Kidney (tissue), 14 donors: ENCODE measurements around the gene WDR72. TPM values are rescaled to one million over a fixed set of nuclear protein-coding genes. Genes with fewer than 3 reads are reported as not detected.

Experiments
- DNase-seq, 5 donors: peaks; one replicate each; pipeline ENCODE4 v3.0.0-alpha.2; 2013 to 2020
- FAIRE-seq: peaks from 2 replicates; lab custom pipeline; 2012; peaks lifted over from hg19 to GRCh38; lab: Jason Lieb, UNC
- H3K27ac ChIP-seq, 2 donors: one replicate each; pipeline ENCODE4 v1.7.0; 2013; ENCODE audit warnings: low read depth in 2 of 2, low read length in 2 of 2, inconsistent platforms in 1 of 2
- H3K27me3 ChIP-seq: one replicate; pipeline ENCODE4 v1.7.1; 2013; ENCODE audit warnings: low read length, inconsistent platforms; ENCODE audit not compliant: control insufficient read depth, insufficient read depth
- H3K36me3 ChIP-seq, 3 donors: one replicate each; pipeline versions ENCODE4 v1.7.0 to v1.7.1; 2013; ENCODE audit warnings: low read length in 3 of 3, control low read depth in 1 of 3, inconsistent platforms in 1 of 3; ENCODE audit not compliant: insufficient read depth in 3 of 3, control insufficient read depth in 2 of 3
- H3K4me1 ChIP-seq, 3 donors: one replicate each; pipeline versions ENCODE4 v1.7.0 to v1.7.1; 2013; ENCODE audit warnings: low read length in 3 of 3, inconsistent platforms in 1 of 3, low read depth in 1 of 3; ENCODE audit not compliant: control insufficient read depth in 2 of 3, insufficient read depth in 2 of 3
- H3K4me3 ChIP-seq, 3 donors: one replicate each; pipeline versions ENCODE4 v1.7.0 to v1.8.1; 2013; ENCODE audit warnings: low read length in 3 of 3, control low read depth in 1 of 3, inconsistent platforms in 1 of 3
- H3K9ac ChIP-seq, 3 donors: one replicate each; pipeline versions ENCODE4 v1.7.0 to v1.7.1; 2013; ENCODE audit warnings: low read length in 3 of 3, control low read depth in 1 of 3, inconsistent platforms in 1 of 3
- H3K9me3 ChIP-seq, 3 donors: one replicate each; pipeline versions ENCODE4 v1.7.0 to v1.7.1; 2013; ENCODE audit warnings: low read length in 3 of 3, control low read depth in 1 of 3, inconsistent platforms in 1 of 3; ENCODE audit not compliant: control insufficient read depth in 2 of 3, insufficient read depth in 1 of 3
- CTCF ChIP-seq: IDR thresholded peaks from 3 replicates; pipeline ENCODE4 v1.5.1; 2012; ENCODE audit warnings: mild to moderate bottlenecking, moderate library complexity, borderline replicate concordance; ENCODE audit not compliant: insufficient read depth; ENCODE audit errors: extremely low read depth
- intact Hi-C: fragments of 100-400 bp; cut with DNase I; formaldehyde crosslinking; loops from one replicate; pipeline ENCODE4 v1.11.1; 2022
- polyA plus RNA-seq: library from polyadenylated mRNA; stranded (reverse); fragments of 350-450 nt; fragmentation: Illumina TruSeq; extraction: RNeasy Lipid Tissue Mini Kit (QIAGEN cat#74804); gene quantifications from one replicate; pipeline ENCODE4 v1.2.3, GENCODE V29; 2014; ENCODE audit warnings: low read depth, low replicate concordance; ENCODE audit not compliant: insufficient read depth
- total RNA-seq: library from RNA; stranded (reverse); fragmentation: NEBNext Ultra II Directional; extraction: Animal tissue kit (Norgen Biotek cat#: 25700); gene quantifications from one replicate; pipeline ENCODE4 v1.2.1, GENCODE V29; 2021
- donor health status: control.
- donor health status: control.
- donor health status: control.
- donor health status: control.
- donor health status: control.
- donor health status: DM: yes; HTN: yes; CAD: no.
- donor health status: Normal renal cell carcinoma (clear cell type).

Gene WDR72
- total and polyA plus RNA-seq, 2 donors from 2014 or later, result 55.7 to 60.0 TPM

GRCh38 chr15:53589520-53590057 is 169.9 kb downstream of the WDR72 start:
- Histone ChIP-seq H3K9ac (no peak overlapping the region), H3K4me3 (no peak overlapping the region)
- no peak for DNase-seq

GRCh38 chr15:53588773-53589172 is 170.7 kb downstream of the WDR72 start:
- intact Hi-C loops, result no loop called here
- FAIRE-seq (no peak), DNase-seq (peak in 1 of 5 donors; percentile 9)
- Histone ChIP-seq H3K27ac (no peak overlapping the region), H3K36me3 (peaks cover 0 to 13% (median 6%) of the 10 kb centered on the region in 3 donors), H3K9me3 (no peaks in the 10 kb centered on the region), H3K4me3 (no peak overlapping the region), H3K9ac (no peak overlapping the region), H3K4me1 (peaks cover 0 to 6% (median 2%) of the 10 kb centered on the region in 3 donors), H3K27me3 (no peaks in the 10 kb centered on the region)
- no peak for TF ChIP-seq CTCF

More at GRCh38 chr15:53589520-53590057, 169.9 kb downstream of the WDR72 start:
- Histone ChIP-seq H3K4me1 (peaks cover 0 to 6% (median 2%) of the 10 kb centered on the region in 3 donors), H3K27me3 (no peaks in the 10 kb centered on the region), H3K9me3 (no peaks in the 10 kb centered on the region), H3K36me3 (peaks cover 0 to 13% (median 6%) of the 10 kb centered on the region in 3 donors), H3K27ac (no peak overlapping the region)
- TF ChIP-seq CTCF, result no peak
- intact Hi-C loops, result no loop called here
- no peak for FAIRE-seq

- peaks cover 0 to 9% (median 3%) of the 10 kb centered on the region in 3 donors for H3K36me3 ChIP-seq
- DNase-seq, result peak in 4 of 5 donors; percentile 10 to 44 (median 34)
- no peak overlapping the region for H3K4me3 ChIP-seq
- no peaks in the 10 kb centered on the region for H3K27me3 ChIP-seq
- peaks cover 0 to 6% (median 2%) of the 10 kb centered on the region in 3 donors for H3K4me1 ChIP-seq
- no peaks in the 10 kb centered on the region for H3K9me3 ChIP-seq
- H3K9ac ChIP-seq, result no peak overlapping the region
- H3K27ac ChIP-seq, result no peak overlapping the region
- intact Hi-C loops, result no loop called here
- no peak for FAIRE-seq
- no peak for TF ChIP-seq CTCF
Observed at GRCh38 chr15:53586799-53587198, 172.7 kb downstream of the WDR72 start.
